Coronary artery (tissue), 2 donors: ENCODE results near the gene RMND5A.

Experiments
- DNase-seq: peaks from one replicate; pipeline ENCODE4 v3.0.0-alpha.2; 2017; ENCODE audit warnings: low spot score
- H3K27ac ChIP-seq, 2 donors: fragments of 200-600 bp; sonication (generic); one replicate each; pipeline ENCODE4 v1.5.1; 2016 to 2019
- H3K4me3 ChIP-seq: fragments of 200-600 bp; sonication (generic); 2 replicates; pipeline ENCODE4 v1.5.1; 2016; ENCODE audit warnings: mild to moderate bottlenecking, moderate library complexity
- CTCF ChIP-seq: fragments of 200-600 bp; sonication (generic); IDR thresholded peaks from one replicate; pipeline ENCODE4 v1.5.1; 2019; ENCODE audit warnings: antibody characterized with exemption

RMND5A gene

DNA sequence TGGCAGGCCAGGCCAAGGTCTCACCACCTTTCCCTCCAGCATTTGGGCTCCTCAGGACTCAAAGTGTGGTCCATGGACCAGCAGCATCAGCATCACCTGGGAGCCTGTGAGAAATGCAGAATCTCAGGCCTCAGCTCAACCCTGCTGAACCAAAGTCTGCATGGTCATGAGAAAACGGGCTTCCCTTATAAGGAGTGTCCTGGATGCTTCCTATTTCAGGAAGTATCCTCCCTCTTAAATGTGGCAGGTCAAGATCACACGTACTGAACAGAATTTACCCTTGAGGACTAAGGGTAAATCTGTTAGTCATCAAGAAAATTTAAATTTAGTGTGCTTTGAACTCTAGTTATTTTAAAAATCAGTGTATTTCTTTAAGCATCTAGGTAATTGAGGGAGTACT is 58.9 kb downstream of the RMND5A start:
- TF ChIP-seq CTCF, result no peak
- Histone ChIP-seq H3K4me3 (no peak overlapping the region), H3K27ac (no peak overlapping the region)
- no peak for DNase-seq

DNA sequence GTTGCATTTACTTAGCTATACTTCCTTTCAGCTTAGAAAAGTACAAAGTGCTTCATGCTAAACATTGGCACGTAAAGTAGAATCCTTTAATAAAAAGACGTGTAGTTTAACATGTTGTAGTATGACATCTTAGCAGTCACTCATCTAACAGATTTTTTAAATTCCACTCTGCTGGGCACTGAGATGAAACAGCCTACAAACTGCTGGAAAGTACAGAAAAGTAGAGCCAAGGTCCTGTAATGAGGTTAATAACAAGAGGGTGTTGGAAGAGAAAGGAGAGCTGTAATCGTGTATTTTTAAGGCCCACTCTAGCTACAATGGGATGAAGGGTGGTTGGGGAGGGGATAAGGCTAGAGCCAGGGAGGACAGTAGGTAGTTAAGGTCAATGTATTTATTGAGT is 59.9 kb downstream of the RMND5A start:
- TF ChIP-seq CTCF, result no peak
- no peak overlapping the region for H3K27ac ChIP-seq
- no peak for DNase-seq
- no peak overlapping the region for H3K4me3 ChIP-seq

GRCh38 chr2:86781363-86781762 is 61.3 kb downstream of the RMND5A start:
- Histone ChIP-seq H3K27ac (no peak overlapping the region), H3K4me3 (no peak overlapping the region)
- DNase-seq, result no peak
- no peak for TF ChIP-seq CTCF

- Histone ChIP-seq H3K4me3 (no peak overlapping the region), H3K27ac (no peak overlapping the region)
- DNase-seq, result no peak
- TF ChIP-seq CTCF, result no peak
These were observed 62.7 kb downstream of the RMND5A start for GRCh38 chr2:86782748-86783147.

GRCh38 chr2:86783615-86784339 is 63.7 kb downstream of the RMND5A start:
- H3K27ac ChIP-seq, result no peak overlapping the region
- H3K4me3 ChIP-seq, result no peak overlapping the region
- no peak for DNase-seq
- TF ChIP-seq CTCF, result no peak

DNA sequence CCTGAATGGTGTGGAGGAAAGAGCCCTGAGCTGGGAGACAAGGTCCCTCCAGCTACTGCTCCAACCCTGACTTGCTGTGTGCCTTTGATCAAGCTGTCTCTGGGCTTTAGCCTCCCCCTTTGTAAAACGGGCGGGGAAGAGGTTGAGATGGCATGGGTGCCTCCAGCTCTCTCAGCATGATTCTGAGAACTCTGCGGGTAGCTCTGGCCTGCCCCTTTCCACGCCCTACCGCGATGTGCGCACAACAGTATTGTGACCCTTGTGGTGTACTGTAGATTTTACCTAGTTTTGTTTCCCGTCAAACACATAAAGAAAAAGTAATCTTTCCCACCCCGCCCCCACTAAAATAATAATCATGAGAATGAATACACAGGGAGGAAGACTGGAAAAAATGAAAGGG is 65.4 kb downstream of the RMND5A start:
- TF ChIP-seq CTCF, result no peak
- Histone ChIP-seq H3K27ac (no peak overlapping the region), H3K4me3 (no peak overlapping the region)
- no peak for DNase-seq

GRCh38 chr2:86786001-86786536 is 66.0 kb downstream of the RMND5A start:
- Histone ChIP-seq H3K4me3 (no peak overlapping the region), H3K27ac (no peak overlapping the region)
- no peak for TF ChIP-seq CTCF
- DNase-seq, result no peak
